Mucosa of descending colon (tissue), 3 donors: Measurements from ENCODE around the gene TNNI2. TPM values are rescaled to one million over a fixed set of nuclear protein-coding genes. Genes with fewer than 3 reads are reported as not detected.

Experiments
- ATAC-seq: fragments of 200-7000 bp; cut with Tn5 transposase; one replicate; pipeline ENCODE4 v1.9.1; 2020; ENCODE audit warnings: mild to moderate bottlenecking, moderate library complexity
- DNase-seq, 3 donors: peaks; one replicate each; pipeline ENCODE4 v3.0.0-alpha.2; 2020
- H3K36me3 ChIP-seq: fragments of 200-600 bp; one replicate; pipeline ENCODE4 v1.8.0; 2021; ENCODE audit warnings: low read depth, mild to moderate bottlenecking
- H3K4me1 ChIP-seq: fragments of 200-600 bp; one replicate; pipeline ENCODE4 v1.8.0; 2021; ENCODE audit warnings: low read depth, mild to moderate bottlenecking
- H3K4me3 ChIP-seq: fragments of 200-600 bp; one replicate; pipeline ENCODE4 v1.8.0; 2021; ENCODE audit warnings: mild to moderate bottlenecking
- H3K9me3 ChIP-seq: fragments of 200-600 bp; one replicate; pipeline ENCODE4 v1.8.0; 2021; ENCODE audit warnings: mild to moderate bottlenecking
- CTCF ChIP-seq: fragments of 200-600 bp; IDR thresholded peaks from one replicate; pipeline ENCODE4 v1.8.0; 2022; ENCODE audit warnings: antibody characterized with exemption, mild to moderate bottlenecking
- intact Hi-C, 2 donors: fragments of 100-400 bp; cut with DNase I in 1 of 2; cut with micrococcal nuclease in 1 of 2; formaldehyde crosslinking; loops; one replicate each; pipeline versions ENCODE4 v1.11.0 to v1.11.1; 2022; cut with DNase I, micrococcal nuclease
- total RNA-seq, 3 donors: library from RNA; stranded (reverse); fragmentation: NEBNext Ultra II Directional in 2 of 3; extraction: Animal tissue kit (Norgen Biotek cat#: 25700) in 2 of 3; gene quantifications; one replicate each; pipeline versions ENCODE4 v1.2.1 to v1.2.4, GENCODE V29; 2021 to 2023
- donor health status: DM: no; HTN: no; CAD: no; lungs with moderate emphysema.
- donor health status: DM: no; HTN: no; CAD: no.
- donor health status: DM: no; HTN: yes; CAD: no.

The TNNI2 gene
- total RNA-seq, 3 donors from 2014 or later, result 0.46 TPM; not detected in 2

- peaks cover 41% of the 10 kb centered on the region for H3K4me1 ChIP-seq
- DNase-seq (peak in 1 of 3 donors; percentile 17), ATAC-seq (no peak)
Observed at GRCh38 chr11:1829039-1829820, 9.6 kb upstream of the TNNI2 start.

GRCh38 chr11:1830004-1830321, 8.8 kb upstream of the TNNI2 start:
- intact Hi-C loops, result loop anchor here in 1 of 2 donors (5.0 kb wide), 2 partner anchors 68 to 178 kb away; partner anchors contain the start of gene CTSD
- TF ChIP-seq CTCF, result no peak
- H3K9me3 ChIP-seq, result no peaks in the 10 kb centered on the region
- no peaks in the 10 kb centered on the region for H3K36me3 ChIP-seq
- DNase-seq (peak in 1 of 3 donors; percentile 45), ATAC-seq (no peak)
- H3K4me1 ChIP-seq, result peaks cover 48% of the 10 kb centered on the region
- no peak overlapping the region for H3K4me3 ChIP-seq

More at GRCh38 chr11:1829039-1829820, 9.6 kb upstream of the TNNI2 start:
- Histone ChIP-seq H3K9me3 (no peaks in the 10 kb centered on the region), H3K36me3 (no peaks in the 10 kb centered on the region), H3K4me3 (no peak overlapping the region)
- no peak for TF ChIP-seq CTCF
- intact Hi-C loops, result loop anchor here in 1 of 2 donors (5.0 kb wide), 1 partner anchor 137 kb away; no protein-coding TSS in a partner anchor

- ATAC-seq (peak; percentile 72), DNase-seq (peak; percentile 87 to 91 (median 89))
- no peaks in the 10 kb centered on the region for H3K36me3 ChIP-seq
- H3K4me3 ChIP-seq, result no peak overlapping the region
- intact Hi-C loops, result loop anchor here in 1 of 2 donors (5.0 kb wide), 2 partner anchors 68 to 178 kb away; partner anchors contain the start of gene CTSD
- TF ChIP-seq CTCF, result no peak
- H3K9me3 ChIP-seq, result no peaks in the 10 kb centered on the region
- H3K4me1 ChIP-seq, result peaks cover 49% of the 10 kb centered on the region
Observed at GRCh38 chr11:1830322-1831223, 8.2 kb upstream of the TNNI2 start.

- DNase-seq (peak in 1 of 3 donors; percentile 45), ATAC-seq (no peak)
- Histone ChIP-seq H3K4me1 (peaks cover 49% of the 10 kb centered on the region), H3K4me3 (no peak overlapping the region), H3K36me3 (no peaks in the 10 kb centered on the region), H3K9me3 (no peaks in the 10 kb centered on the region)
- intact Hi-C loops, result loop anchor here (2.0 to 5.0 kb wide), 3 partner anchors 69 to 179 kb away; partner anchors contain the start of gene CTSD (in 1 of the 2)
- no peak for TF ChIP-seq CTCF
Observed at GRCh38 chr11:1831338-1832210, 7.2 kb upstream of the TNNI2 start.
